HepG2 (cell line): ENCODE results near the gene C1orf35. TPM values are rescaled to one million over a fixed set of nuclear protein-coding genes. Genes with fewer than 3 reads are reported as not detected.

ENCODE experiments used
- CBX1 ChIP-seq: IDR thresholded peaks from one replicate; pipeline ENCODE4 v1.6.1; 2016; ENCODE audit warnings: antibody characterized with exemption, low read depth
- CBX5 ChIP-seq: sonication (generic); formaldehyde crosslinking; IDR thresholded peaks from 2 replicates; pipeline ENCODE4 v1.4.0; 2020; ENCODE audit warnings: missing genetic modification reagents, borderline replicate concordance
- CCAR2 ChIP-seq: fragments of 200-400 bp; formaldehyde crosslinking; optimal IDR thresholded peaks from 2 replicates; pipeline ENCODE3; 2018; ENCODE audit warnings: low read depth, mild to moderate bottlenecking, low read length, moderate library complexity
- GMEB2 ChIP-seq: IDR thresholded peaks from 2 replicates; pipeline ENCODE4 v1.6.1; 2016; ENCODE audit warnings: missing biosample characterization, missing genetic modification reagents, low read depth
- HES4 ChIP-seq: sonication (generic); formaldehyde crosslinking; IDR thresholded peaks from 2 replicates; pipeline ENCODE4 v1.9.0; 2021; ENCODE audit warnings: mild to moderate bottlenecking, missing genetic modification reagents, borderline replicate concordance
- HMG20A ChIP-seq: IDR thresholded peaks from 2 replicates; pipeline ENCODE4 v1.6.1; 2016; ENCODE audit warnings: borderline replicate concordance
- HOXA9 ChIP-seq: sonication (generic); formaldehyde crosslinking; IDR thresholded peaks from 2 replicates; pipeline ENCODE4 v1.8.1; 2022; ENCODE audit warnings: missing genetic modification reagents, mild to moderate bottlenecking, moderate library complexity, borderline replicate concordance
- KAT7 ChIP-seq: IDR thresholded peaks from 2 replicates; pipeline ENCODE4 v1.6.1; 2018; ENCODE audit warnings: borderline replicate concordance, missing compliant biosample characterization
- MYNN ChIP-seq: sonication (generic); formaldehyde crosslinking; IDR thresholded peaks from 2 replicates; pipeline ENCODE4 v1.4.0; 2020; ENCODE audit warnings: mild to moderate bottlenecking, low read depth, missing genetic modification reagents
- STAT5B ChIP-seq: sonication (generic); formaldehyde crosslinking; IDR thresholded peaks from 2 replicates; pipeline ENCODE4 v1.4.0; 2020; ENCODE audit warnings: missing genetic modification reagents
- THYN1 ChIP-seq: sonication (generic); formaldehyde crosslinking; IDR thresholded peaks from 2 replicates; pipeline ENCODE4 v1.8.1; 2023; ENCODE audit warnings: low read depth, mild to moderate bottlenecking, moderate library complexity, missing genetic modification reagents, borderline replicate concordance
- ZBTB2 ChIP-seq: sonication (generic); formaldehyde crosslinking; IDR thresholded peaks from 2 replicates; pipeline ENCODE4 v1.8.0; 2022; ENCODE audit warnings: low read depth, missing genetic modification reagents
- ZNF335 ChIP-seq: sonication (generic); formaldehyde crosslinking; IDR thresholded peaks from 2 replicates; pipeline ENCODE4 v1.4.0; 2020; ENCODE audit warnings: missing genetic modification reagents
- ZNF598 ChIP-seq: sonication (generic); formaldehyde crosslinking; IDR thresholded peaks from 2 replicates; pipeline ENCODE4 v1.5.1; 2020; ENCODE audit warnings: mild to moderate bottlenecking, missing genetic modification reagents, borderline replicate concordance
- ZNF609 ChIP-seq: sonication (generic); formaldehyde crosslinking; IDR thresholded peaks from 2 replicates; pipeline ENCODE4 v1.4.0; 2020; ENCODE audit warnings: mild to moderate bottlenecking, missing genetic modification reagents, borderline replicate concordance
- ZNF660 ChIP-seq: sonication (generic); formaldehyde crosslinking; IDR thresholded peaks from 2 replicates; pipeline ENCODE4 v1.5.1; 2020; ENCODE audit warnings: mild to moderate bottlenecking, low read depth, missing genetic modification reagents, borderline replicate concordance
- ZSCAN22 ChIP-seq: sonication (generic); formaldehyde crosslinking; IDR thresholded peaks from 2 replicates; pipeline ENCODE4 v1.4.0; 2020; ENCODE audit warnings: mild to moderate bottlenecking, missing genetic modification reagents
- polyA plus RNA-seq, 8 experiments: library from polyadenylated mRNA; depleted of rRNA in 3 of 8; stranded (reverse) in 7 of 8; unstranded in 1 of 8; fragments of >200 nt; fragmentation: Illumina TruSeq in 4 of 8; extraction: Trizol in 4 of 8; gene quantifications; 2 replicates each; pipeline versions ENCODE4 v1.2.1 to v1.2.3, GENCODE V29; 2011 to 2016; ENCODE audit warnings: low read depth in 4 of 8, missing spikeins in 1 of 8, mixed read lengths in 1 of 8; ENCODE audit not compliant: insufficient read depth in 1 of 8
- total RNA-seq, 5 experiments: library from RNA; depleted of rRNA; stranded (reverse); fragments of >200 nt; fragmentation: Illumina TruSeq; extraction: Trizol; gene quantifications; 2 replicates each; pipeline ENCODE4 v1.2.3, GENCODE V29; 2016; ENCODE audit warnings: low read depth in 1 of 5
- TF ChIP-seq, protein P1 (sequence below): sonication (generic); formaldehyde crosslinking; IDR thresholded peaks from 2 replicates; pipeline ENCODE4 v1.4.0; 2020; ENCODE audit warnings: mild to moderate bottlenecking, missing genetic modification reagents, borderline replicate concordance

The C1orf35 gene
- total and polyA plus RNA-seq, 2 of the 13 experiments (the other 11 are each of a cell fraction or from before 2014, with no cell fraction given): 8.1 to 19.3 TPM

GRCh38 chr1:228102791-228103620 is at the start of gene C1orf35 (continued):
- peak; percentile 91 for TF ChIP-seq KAT7 (CRISPR knock-in tag)
- peak; percentile 31; the same call in 1 of the 2 replicates for TF ChIP-seq ZNF335 (CRISPR knock-in tag)
- no peak for TF ChIP-seq ZNF660 (CRISPR knock-in tag)
- TF ChIP-seq MYNN (CRISPR knock-in tag): no peak; the same call in 1 of the 2 replicates
- TF ChIP-seq ZSCAN22: 0 out of 2 replicates have a peak, but pooled peaks have one; percentile 66
- no peak; the same call in 1 of the 2 replicates for TF ChIP-seq ZNF609 (CRISPR knock-in tag)
- TF ChIP-seq GMEB2 (CRISPR knock-in tag): peak; percentile 88
- TF ChIP-seq ZNF598 (CRISPR knock-in tag): peak; percentile 57; the same call in 1 of the 2 replicates
- no peak for TF ChIP-seq HMG20A (CRISPR knock-in tag)
- peak; percentile 72 for TF ChIP-seq ZBTB2 (CRISPR knock-in tag)
- TF ChIP-seq STAT5B (CRISPR knock-in tag): no peak
- TF ChIP-seq HOXA9: no peak
- 0 out of 2 replicates have a peak, but pooled peaks have one; percentile 30 for TF ChIP-seq CBX5 (CRISPR knock-in tag)
- TF ChIP-seq, protein P1, sequence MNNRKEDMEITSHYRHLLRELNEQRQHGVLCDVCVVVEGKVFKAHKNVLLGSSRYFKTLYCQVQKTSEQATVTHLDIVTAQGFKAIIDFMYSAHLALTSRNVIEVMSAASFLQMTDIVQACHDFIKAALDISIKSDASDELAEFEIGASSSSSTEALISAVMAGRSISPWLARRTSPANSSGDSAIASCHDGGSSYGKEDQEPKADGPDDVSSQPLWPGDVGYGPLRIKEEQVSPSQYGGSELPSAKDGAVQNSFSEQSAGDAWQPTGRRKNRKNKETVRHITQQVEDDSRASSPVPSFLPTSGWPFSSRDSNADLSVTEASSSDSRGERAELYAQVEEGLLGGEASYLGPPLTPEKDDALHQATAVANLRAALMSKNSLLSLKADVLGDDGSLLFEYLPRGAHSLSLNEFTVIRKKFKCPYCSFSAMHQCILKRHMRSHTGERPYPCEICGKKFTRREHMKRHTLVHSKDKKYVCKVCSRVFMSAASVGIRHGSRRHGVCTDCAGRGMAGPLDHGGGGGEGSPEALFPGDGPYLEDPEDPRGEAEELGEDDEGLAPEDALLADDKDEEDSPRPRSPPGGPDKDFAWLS (CRISPR knock-in tag): 0 out of 2 replicates have a peak, but pooled peaks have one; percentile 74
- no peak for TF ChIP-seq CCAR2
- TF ChIP-seq HES4 (CRISPR knock-in tag): peak; percentile 23; the same call in 1 of the 2 replicates
- peak; percentile 65 for TF ChIP-seq CBX1
- TF ChIP-seq THYN1 (CRISPR knock-in tag): no peak
